Stimulated activated CD8-positive, alpha-beta memory T cell treated with anti-CD3 and anti-CD28 coated beads, Interleukin-12 subunit alpha, Interleukin-12 subunit beta, amount 100 ng/mL, for 24 hours (primary cell): Measurements from ENCODE around the gene PHOSPHO1.

Experiments
- DNase-seq: peaks from one replicate; pipeline ENCODE4 v3.0.0-alpha.2; 2020; ENCODE audit errors: extremely low read depth

PHOSPHO1 gene

GRCh38 chr17:49218941-49219913 lies 11.4 kb downstream of the PHOSPHO1 start:
- DNase-seq = no peak

- no peak for DNase-seq
Observed at GRCh38 chr17:49217651-49218413, 12.8 kb downstream of the PHOSPHO1 start.

- DNase-seq = no peak
Observed at GRCh38 chr17:49216953-49217650, 13.5 kb downstream of the PHOSPHO1 start.

- no peak for DNase-seq
Observed at GRCh38 chr17:49216482-49216881, 14.1 kb downstream of the PHOSPHO1 start.

GRCh38 chr17:49214676-49215360 lies 15.8 kb downstream of the PHOSPHO1 start:
- DNase-seq = no peak

- DNase-seq = no peak
Observed at GRCh38 chr17:49213847-49214246, 16.7 kb downstream of the PHOSPHO1 start.

- DNase-seq = no peak
Observed at GRCh38 chr17:49213399-49213798, 17.2 kb downstream of the PHOSPHO1 start.

GRCh38 chr17:49210158-49211029 lies 20.2 kb downstream of the PHOSPHO1 start, which contains the start of the genes ABI3 and GNGT2:
TSS of gene ABI3 (plus strand) at chr17:49210707. CDS start at chr17:49210725, 18 bp downstream.
TSS of gene GNGT2 (minus strand) at chr17:49210574. CDS start at chr17:49207422, 3,152 bp downstream.
- no peak for DNase-seq

GRCh38 chr17:49209061-49209571 lies 21.5 kb downstream of the PHOSPHO1 start:
- DNase-seq = no peak

- no peak for DNase-seq
Observed at GRCh38 chr17:49204516-49204915, 26.1 kb downstream of the PHOSPHO1 start.

- DNase-seq = no peak
Observed at GRCh38 chr17:49203796-49204195, 26.8 kb downstream of the PHOSPHO1 start.

GRCh38 chr17:49201481-49201927 lies 29.1 kb downstream of the PHOSPHO1 start:
- no peak for DNase-seq

GRCh38 chr17:49200423-49201083 lies 30.0 kb downstream of the PHOSPHO1 start:
- DNase-seq = no peak

- DNase-seq = no peak
Observed at GRCh38 chr17:49198211-49198610, 32.4 kb downstream of the PHOSPHO1 start.

- no peak for DNase-seq
Observed at GRCh38 chr17:49197346-49197998, 33.1 kb downstream of the PHOSPHO1 start.

- DNase-seq = no peak
Observed at GRCh38 chr17:49196520-49196919, 34.1 kb downstream of the PHOSPHO1 start.

GRCh38 chr17:49195751-49196150 lies 34.8 kb downstream of the PHOSPHO1 start:
- DNase-seq = no peak

GRCh38 chr17:49194297-49194607 lies 36.3 kb downstream of the PHOSPHO1 start:
- DNase-seq = no peak
